Skeletal muscle tissue (tissue), 4 donors: ENCODE data around the gene RARG. TPM values are rescaled to one million over a fixed set of nuclear protein-coding genes. Genes with fewer than 3 reads are reported as not detected.

ENCODE experiments used
- H3K27ac ChIP-seq: one replicate; pipeline ENCODE4 v1.7.0; 2013; ENCODE audit warnings: mild to moderate bottlenecking, low read depth, low read length, inconsistent platforms
- H3K27me3 ChIP-seq, 3 donors: one replicate each; pipeline ENCODE4 v1.7.0; 2013; ENCODE audit warnings: low read length in 3 of 3; ENCODE audit not compliant: control insufficient read depth in 3 of 3, insufficient read depth in 3 of 3
- H3K36me3 ChIP-seq, 3 donors: one replicate each; pipeline ENCODE4 v1.7.0; 2013; ENCODE audit warnings: low read length in 3 of 3; ENCODE audit not compliant: control insufficient read depth in 3 of 3, insufficient read depth in 3 of 3
- H3K4me1 ChIP-seq, 3 donors: one replicate each; pipeline ENCODE4 v1.7.0; 2013; ENCODE audit warnings: low read length in 3 of 3, mild to moderate bottlenecking in 3 of 3; ENCODE audit not compliant: control insufficient read depth in 3 of 3, insufficient read depth in 3 of 3
- H3K4me3 ChIP-seq, 3 donors: one replicate each; pipeline ENCODE4 v1.7.0; 2013; ENCODE audit warnings: low read length in 3 of 3
- H3K9ac ChIP-seq, 3 donors: one replicate each; pipeline ENCODE4 v1.7.0; 2013; ENCODE audit warnings: low read length in 3 of 3, mild to moderate bottlenecking in 3 of 3, moderate library complexity in 2 of 3, low read depth in 1 of 3
- H3K9me3 ChIP-seq, 3 donors: one replicate each; pipeline ENCODE4 v1.7.0; 2013; ENCODE audit warnings: low read length in 3 of 3; ENCODE audit not compliant: control insufficient read depth in 3 of 3
- total RNA-seq: library from RNA; depleted of rRNA; stranded (reverse); fragments of >200 nt; gene quantifications from one replicate; pipeline ENCODE4 v1.2.3, GENCODE V29; 2014
- donor health status: Osteomylitis.

RARG gene
- total RNA-seq, 1 donor from 2014 or later, result 12.5 TPM

DNA sequence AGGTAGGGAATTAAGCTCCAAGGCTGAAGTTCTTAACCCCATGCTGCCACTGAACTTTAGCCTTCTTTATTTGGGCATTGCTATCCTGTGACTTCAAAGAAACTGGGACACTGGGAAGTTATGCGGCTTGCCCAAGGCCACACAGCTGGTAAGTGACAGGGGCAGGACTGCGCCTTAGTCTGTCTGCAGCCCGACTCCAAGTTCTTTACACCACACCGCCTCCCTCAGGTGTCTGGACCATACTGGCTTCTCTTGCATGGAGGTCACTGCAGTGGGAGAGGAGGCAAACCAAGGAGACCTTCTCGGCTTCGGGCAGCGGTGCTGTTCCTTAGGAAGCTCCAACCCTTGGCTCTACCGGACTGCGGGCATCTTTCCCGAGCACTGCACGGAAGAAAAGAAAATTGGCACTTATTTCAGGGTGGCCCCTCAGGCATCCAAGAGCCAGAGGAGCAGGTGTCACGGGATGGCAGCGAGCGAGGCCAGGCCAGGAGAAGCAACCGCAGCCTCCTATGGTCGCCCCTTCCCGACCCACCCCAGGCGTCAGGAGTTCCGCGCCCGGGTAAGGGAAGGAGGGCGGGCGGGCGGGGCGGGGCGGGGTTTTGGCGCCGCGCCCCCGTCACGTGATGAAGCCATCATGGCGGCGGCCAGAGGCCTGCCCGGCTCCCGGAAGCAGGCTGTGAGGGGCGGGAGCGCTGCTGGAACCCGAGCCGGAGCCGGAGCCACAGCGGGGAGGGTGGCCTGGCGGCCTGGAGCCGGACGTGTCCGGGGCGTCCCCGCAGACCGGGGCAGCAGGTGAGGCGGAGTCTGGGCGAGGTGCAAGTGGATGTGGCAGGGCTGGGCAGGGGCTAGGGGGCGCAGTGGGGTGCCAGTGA lies 19.7 kb upstream of the RARG start:
- Histone ChIP-seq H3K9me3 (no peaks in the 10 kb centered on the region), H3K4me1 (peaks cover 23 to 35% (median 27%) of the 10 kb centered on the region in 3 donors), H3K27me3 (no peaks in the 10 kb centered on the region), H3K36me3 (peaks cover 12 to 24% (median 19%) of the 10 kb centered on the region in 3 donors), H3K27ac (peak overlapping the region; percentile 85), H3K9ac (peak overlapping the region; percentile 83 to 92 (median 91)), H3K4me3 (peak overlapping the region; percentile 91 to 95 (median 95))

DNA sequence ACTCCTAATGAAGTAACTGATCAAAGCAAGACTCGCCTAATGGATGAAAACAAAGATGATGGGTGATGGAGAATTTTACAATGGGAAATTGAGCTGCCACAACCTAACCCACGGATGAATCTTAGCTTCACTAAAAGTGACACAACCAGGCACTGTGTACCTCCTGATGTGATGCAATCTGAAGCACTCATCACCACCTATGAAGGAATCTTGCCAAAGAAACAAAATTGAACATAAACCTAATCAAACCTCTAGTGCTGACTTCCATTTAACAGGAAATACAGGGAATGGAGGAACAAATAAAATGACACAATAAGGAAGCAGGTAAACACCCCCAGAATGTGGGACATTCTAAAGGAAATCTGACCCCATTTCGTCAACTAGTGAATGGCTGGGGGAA lies 13.3 kb upstream of the RARG start:
- Histone ChIP-seq H3K9ac (no peak overlapping the region), H3K4me3 (no peak overlapping the region), H3K4me1 (no peaks in the 10 kb centered on the region), H3K9me3 (no peaks in the 10 kb centered on the region), H3K27ac (no peak overlapping the region), H3K27me3 (peaks cover 13 to 19% (median 13%) of the 10 kb centered on the region in 3 donors), H3K36me3 (no peaks in the 10 kb centered on the region)

DNA sequence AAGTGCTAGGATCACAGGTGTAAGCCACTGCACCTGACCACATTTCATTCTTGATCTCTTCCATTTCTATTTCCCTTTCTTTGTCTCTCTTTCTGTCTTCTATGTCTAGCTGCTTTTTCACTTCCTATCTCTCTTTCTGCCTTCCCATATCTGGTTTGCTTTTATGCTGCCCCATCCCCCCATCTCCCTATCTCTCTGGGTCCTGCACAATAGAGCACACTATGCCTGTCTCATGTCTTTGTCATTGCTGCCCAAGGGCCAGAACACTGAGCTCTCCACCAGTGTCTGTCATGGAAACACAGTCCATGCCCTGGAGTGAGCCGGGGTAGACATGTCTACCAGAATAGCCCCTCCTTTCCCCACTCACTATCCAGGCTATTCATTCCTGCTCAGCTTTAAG lies 12.3 kb upstream of the RARG start:
- Histone ChIP-seq H3K4me1 (no peaks in the 10 kb centered on the region), H3K36me3 (no peaks in the 10 kb centered on the region), H3K27ac (no peak overlapping the region), H3K9me3 (no peaks in the 10 kb centered on the region), H3K9ac (no peak overlapping the region), H3K27me3 (peaks cover 13 to 19% (median 13%) of the 10 kb centered on the region in 3 donors), H3K4me3 (no peak overlapping the region)

DNA sequence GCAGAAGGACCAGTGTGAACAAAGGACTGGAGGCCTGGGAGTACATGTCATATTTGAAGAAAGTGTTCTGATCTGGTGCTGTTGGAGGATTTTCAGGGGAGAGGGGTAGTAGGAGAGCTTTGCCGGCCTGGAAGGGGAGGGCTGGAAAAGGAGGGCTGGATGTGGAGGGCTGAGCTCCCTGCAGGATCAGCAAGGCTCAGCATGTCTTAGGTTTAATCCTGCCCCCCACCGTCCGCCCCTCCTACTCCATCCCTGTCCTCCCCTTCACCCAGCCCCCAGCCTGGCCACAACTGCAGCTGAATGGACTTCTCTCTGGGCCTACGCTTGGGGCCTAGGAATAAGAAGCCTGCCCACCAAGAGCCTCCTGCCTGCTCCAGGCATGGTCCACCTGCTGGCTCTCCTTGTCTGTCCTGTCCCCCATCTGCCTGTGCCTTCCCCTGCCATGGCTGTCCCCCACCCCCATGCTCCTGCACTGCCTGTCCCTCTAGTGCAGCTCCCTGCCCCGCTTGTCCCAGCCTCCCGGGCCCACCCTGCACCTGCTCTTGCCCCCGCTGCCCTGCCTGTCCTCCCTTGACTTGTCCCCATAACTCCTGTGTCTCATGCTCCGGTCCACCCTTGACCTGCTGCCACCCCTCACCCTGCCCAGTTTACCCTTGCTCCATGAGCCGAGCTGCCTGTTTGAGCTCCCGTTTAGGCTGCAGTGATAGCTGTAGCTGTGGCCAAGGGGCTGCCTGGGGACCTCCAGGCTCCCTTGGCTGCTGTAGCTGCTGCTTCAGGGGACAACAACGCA lies 9.8 kb upstream of the RARG start:
- H3K4me3 ChIP-seq, result no peak overlapping the region
- no peak overlapping the region for H3K27ac ChIP-seq
- no peak overlapping the region for H3K9ac ChIP-seq
- peaks cover 13 to 22% (median 15%) of the 10 kb centered on the region in 3 donors for H3K27me3 ChIP-seq
- no peaks in the 10 kb centered on the region for H3K4me1 ChIP-seq
- H3K9me3 ChIP-seq, result no peaks in the 10 kb centered on the region
- no peaks in the 10 kb centered on the region for H3K36me3 ChIP-seq

DNA sequence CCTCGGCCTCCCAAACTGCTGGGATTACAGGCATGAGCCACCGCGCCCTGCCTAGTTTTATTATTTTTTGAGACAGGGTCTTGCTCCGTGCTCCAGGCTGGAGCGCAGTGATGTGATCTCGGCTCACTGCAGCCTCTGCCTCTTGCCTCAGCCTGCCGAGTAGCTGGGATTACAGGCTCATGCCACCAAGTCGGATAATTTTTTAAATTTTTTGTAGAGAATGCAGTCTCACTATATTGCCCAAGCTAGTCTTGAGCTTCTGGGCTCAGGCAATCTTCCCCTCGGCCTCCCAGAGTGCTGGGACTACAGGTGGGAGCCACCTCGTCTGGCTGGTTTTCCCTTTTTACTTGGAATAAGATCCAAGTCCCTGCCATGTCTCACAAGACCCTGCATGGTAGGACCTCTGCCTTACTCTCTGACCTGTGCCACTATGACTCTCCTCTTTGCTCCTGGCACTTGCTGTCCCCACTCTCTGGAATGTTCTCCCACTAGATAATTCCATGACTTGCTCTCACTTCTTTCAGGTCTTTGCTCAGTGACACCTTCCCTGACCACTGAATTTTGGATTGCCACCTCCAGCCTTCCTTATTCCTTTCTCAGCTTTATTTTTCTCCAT lies 7.7 kb upstream of the RARG start:
- H3K4me3 ChIP-seq, result no peak overlapping the region
- H3K27ac ChIP-seq, result no peak overlapping the region
- no peaks in the 10 kb centered on the region for H3K36me3 ChIP-seq
- peaks cover 13 to 34% (median 29%) of the 10 kb centered on the region in 3 donors for H3K27me3 ChIP-seq
- H3K9me3 ChIP-seq, result no peaks in the 10 kb centered on the region
- no peak overlapping the region for H3K9ac ChIP-seq
- no peaks in the 10 kb centered on the region for H3K4me1 ChIP-seq

DNA sequence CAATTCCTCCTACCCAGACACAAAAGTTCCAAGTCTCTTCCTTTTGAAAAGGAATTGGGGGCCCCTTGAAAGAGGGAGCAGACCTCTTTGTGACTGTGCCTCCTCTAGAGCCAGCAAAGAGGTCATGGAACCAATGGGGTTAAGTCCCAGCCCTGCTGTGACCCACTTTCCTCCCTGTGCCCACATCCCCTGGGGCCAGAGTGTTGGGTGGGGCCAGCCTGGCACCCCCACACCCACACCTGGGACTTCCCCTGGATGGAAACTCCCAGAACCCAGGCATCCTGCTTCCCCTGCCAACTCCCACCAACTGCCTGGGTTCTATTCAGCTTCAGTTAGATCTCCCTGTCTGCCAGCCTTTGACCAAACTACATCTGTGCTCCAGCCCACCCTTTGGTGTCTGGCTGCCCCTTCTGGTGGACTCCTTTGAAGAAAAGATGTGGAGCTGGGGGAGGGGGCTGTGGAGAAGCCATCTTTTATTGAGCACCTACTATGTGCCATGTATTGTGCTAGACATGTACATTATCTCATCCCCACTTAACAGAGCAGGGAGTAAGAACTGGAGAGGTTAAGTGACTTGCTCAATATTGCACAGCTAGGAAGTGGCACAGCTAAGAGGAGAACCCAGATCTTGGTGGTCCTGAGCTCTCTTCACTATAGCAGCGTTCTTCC lies 4.6 kb upstream of the RARG start:
- no peak overlapping the region for H3K9ac ChIP-seq
- H3K36me3 ChIP-seq, result no peaks in the 10 kb centered on the region
- no peak overlapping the region for H3K27ac ChIP-seq
- H3K9me3 ChIP-seq, result no peaks in the 10 kb centered on the region
- no peak overlapping the region for H3K4me3 ChIP-seq
- peaks cover 19 to 41% (median 38%) of the 10 kb centered on the region in 3 donors for H3K27me3 ChIP-seq
- H3K4me1 ChIP-seq, result peaks cover 17 to 20% (median 18%) of the 10 kb centered on the region in 3 donors

DNA sequence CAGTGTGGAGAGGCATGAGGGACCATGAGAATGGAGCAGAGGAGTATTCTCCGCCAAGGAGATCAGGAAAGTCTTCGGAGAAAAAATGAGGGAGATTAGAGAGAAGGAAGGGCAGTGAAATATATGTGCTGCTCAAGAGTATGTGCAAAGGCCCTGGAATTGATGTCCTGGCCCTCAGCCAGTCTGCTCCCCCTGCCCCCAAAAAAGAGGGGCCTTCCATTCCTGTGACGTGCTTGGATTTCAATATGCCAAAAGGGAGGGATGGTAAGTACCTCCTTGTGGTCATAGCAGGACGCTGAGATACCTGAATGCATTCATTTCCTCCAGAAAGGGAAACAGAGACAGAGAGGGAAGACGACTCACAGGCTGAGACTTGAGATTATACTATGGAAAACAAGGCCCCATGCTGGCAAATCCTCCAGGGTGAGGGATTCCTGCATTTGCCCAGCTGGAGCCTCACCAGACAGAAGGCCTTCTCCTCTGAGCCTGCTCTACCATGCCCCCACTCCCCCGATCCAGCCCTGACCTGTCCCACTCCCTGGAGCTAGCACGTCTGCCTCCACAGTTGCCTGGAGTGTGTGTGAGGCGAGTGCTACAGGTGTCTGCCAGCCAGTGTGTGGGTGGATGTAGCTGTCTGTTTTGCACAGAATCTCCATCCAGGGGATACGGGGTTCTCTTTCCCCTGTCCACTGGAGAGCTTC lies 3.9 kb upstream of the RARG start:
- no peak overlapping the region for H3K4me3 ChIP-seq
- no peak overlapping the region for H3K27ac ChIP-seq
- H3K4me1 ChIP-seq, result peaks cover 18 to 23% (median 20%) of the 10 kb centered on the region in 3 donors
- H3K27me3 ChIP-seq, result peaks cover 19 to 44% (median 42%) of the 10 kb centered on the region in 3 donors
- H3K9me3 ChIP-seq, result no peaks in the 10 kb centered on the region
- H3K9ac ChIP-seq, result no peak overlapping the region
- H3K36me3 ChIP-seq, result no peaks in the 10 kb centered on the region

DNA sequence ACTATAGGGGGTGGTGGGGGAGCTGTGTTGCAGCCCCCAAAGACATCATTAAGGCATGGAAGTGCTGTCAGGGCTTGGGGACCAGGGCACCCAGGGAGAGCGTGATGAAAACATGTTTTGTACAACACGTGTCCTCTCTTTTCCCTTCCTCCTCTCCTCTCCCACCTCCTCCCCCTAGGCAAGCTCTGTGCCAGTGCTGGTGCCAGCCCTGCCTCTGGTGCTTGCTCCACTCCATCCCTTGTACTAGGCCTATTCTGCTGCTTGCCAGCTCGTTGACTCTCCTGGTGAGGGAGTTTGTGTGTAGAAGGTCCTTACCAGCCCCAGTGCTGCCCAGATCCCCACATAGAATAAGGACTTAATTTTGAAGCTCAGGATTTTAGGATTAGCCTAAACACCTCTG lies 3.2 kb upstream of the RARG start:
- Histone ChIP-seq H3K9me3 (no peaks in the 10 kb centered on the region), H3K4me3 (no peak overlapping the region), H3K27me3 (peaks cover 19 to 42% (median 39%) of the 10 kb centered on the region in 3 donors), H3K9ac (no peak overlapping the region), H3K36me3 (no peaks in the 10 kb centered on the region), H3K4me1 (peaks cover 18 to 23% (median 20%) of the 10 kb centered on the region in 3 donors), H3K27ac (no peak overlapping the region)

DNA sequence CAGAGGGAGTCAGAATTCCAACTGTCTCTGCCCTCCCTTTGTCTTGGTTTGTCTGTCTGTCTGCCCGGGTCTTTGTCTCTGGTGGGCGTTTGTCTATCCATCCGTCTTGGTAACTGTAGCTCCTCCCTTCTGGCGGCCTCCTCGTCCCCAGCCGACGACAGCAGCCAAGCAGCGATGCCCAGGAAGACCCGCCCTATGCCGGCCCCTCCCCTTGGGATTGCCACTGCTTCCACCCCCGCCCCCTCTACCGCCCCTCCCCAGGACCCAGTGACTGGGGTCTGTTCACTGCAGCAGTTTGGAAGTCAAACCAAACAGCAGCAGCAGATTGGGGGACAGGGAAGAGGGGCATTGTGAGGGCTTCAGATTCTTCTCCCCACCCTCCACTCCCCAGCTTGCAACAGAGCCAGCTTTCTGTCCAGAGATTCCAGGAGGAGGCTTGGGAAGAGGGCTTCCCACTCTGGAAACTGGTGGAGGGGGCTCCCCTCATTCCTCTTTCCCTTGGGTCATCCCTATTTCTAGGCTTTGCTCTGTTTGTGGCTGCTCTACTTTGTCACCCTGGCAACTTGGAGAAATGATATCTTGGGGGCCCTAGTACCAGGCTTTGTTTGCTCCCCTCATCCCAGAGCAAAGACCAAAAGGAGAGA lies 2.4 kb upstream of the RARG start:
- H3K4me3 ChIP-seq, result no peak overlapping the region
- no peak overlapping the region for H3K9ac ChIP-seq
- no peak overlapping the region for H3K27ac ChIP-seq
- H3K9me3 ChIP-seq, result no peaks in the 10 kb centered on the region
- H3K4me1 ChIP-seq, result peaks cover 18 to 23% (median 20%) of the 10 kb centered on the region in 3 donors
- peaks cover 19 to 42% (median 39%) of the 10 kb centered on the region in 3 donors for H3K27me3 ChIP-seq
- H3K36me3 ChIP-seq, result no peaks in the 10 kb centered on the region
